Activated naive CD8-positive, alpha-beta T cell treated with anti-CD3 and anti-CD28 coated beads, Interleukin-2, amount 50 U/mL, for 16 hours (primary cell): ENCODE results near the gene GPR18.
"Not testable (repeated sequence)": the region's sequence is repeated elsewhere in the genome, so short reads cannot be mapped to it uniquely, and the experiment has no call there.

Experiments used
- DNase-seq: peaks from one replicate; pipeline ENCODE4 v3.0.0-alpha.2; 2020; ENCODE audit warnings: low read depth, low spot score

GPR18 gene

GRCh38 chr13:99266827-99267226 lies 8.6 kb upstream of the GPR18 start:
- no peak for DNase-seq

DNA sequence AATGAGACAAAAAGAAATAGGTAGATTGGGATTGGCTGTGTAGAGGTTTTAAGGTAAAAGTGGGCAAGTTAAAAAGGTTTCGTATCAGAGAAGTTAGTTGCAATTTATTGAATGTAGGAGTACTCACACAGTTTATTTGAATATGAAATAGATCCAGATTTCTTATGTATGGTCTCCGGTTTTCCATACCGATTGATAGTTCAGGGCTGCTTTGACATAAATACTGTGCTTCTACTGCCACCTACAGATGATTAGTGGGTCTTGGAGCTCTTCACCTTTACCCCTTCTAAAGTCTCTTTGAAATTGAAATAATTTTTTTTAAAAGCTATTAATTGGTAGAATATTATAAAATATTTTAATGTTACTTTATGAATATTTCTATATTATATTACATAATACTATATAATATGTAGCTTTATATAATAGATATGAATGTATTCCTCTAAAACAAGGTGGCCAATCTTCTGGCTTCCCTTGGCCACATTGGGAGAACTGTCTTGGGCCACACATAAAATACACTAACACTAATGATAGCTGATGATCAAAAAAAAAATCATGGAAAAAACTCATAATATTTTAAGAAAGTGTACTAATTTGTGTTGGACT lies 7.7 kb upstream of the GPR18 start:
- DNase-seq = no peak

DNA sequence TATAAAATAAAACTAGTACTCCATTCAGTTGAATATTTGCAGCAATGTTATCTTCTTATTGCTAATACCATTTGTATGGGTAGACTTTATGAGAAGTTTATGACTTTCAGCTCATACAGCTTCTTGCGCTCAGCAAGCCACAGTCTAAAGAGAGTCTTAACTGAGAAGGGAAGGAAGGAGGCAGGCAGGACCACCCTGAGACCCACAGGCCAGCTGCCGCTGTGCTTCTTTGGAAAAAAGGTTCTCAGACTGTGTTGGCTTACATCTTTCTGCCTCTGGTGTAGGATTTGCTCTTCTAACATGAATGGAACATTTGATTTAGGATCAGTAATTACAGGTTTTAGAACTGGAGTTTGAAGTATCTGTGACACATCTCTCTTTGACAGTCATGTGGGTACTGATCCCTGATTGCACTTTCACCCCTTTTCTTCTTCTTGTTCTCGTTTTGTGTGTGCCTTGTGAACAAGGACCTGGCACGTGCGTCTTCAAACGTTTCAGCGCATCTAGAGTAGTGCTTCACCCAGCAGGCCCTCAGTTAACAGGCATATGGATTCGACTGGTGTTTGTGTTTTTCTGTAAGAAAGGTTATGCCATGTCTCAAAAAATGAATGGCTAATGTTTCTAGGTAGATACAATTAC lies 7.1 kb upstream of the GPR18 start:
- DNase-seq = no peak

GRCh38 chr13:99264051-99264450 lies 5.9 kb upstream of the GPR18 start:
- no peak for DNase-seq

GRCh38 chr13:99263126-99263785 lies 5.1 kb upstream of the GPR18 start:
- no peak for DNase-seq

- no peak for DNase-seq
Observed at GRCh38 chr13:99261059-99261458, 2.9 kb upstream of the GPR18 start.

DNA sequence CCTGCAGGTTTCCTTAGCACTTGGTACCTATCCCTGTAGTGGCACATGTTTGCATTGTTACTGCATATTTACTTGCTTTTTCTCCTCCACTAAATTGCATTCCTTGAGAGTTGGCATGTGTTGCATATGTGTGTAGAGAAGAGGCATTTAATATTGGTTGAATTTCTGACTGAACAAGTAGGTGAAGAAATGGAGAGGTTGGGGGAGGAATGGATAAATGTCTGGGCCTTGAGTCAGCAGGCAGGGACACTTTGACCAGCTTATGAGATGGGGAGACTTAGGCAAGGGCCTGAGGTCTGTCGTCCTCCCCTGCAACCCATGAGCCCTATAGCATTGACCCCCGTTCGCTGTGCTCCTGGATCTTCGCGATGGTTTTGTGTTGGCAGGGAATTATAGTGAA lies 2.0 kb upstream of the GPR18 start:
- no peak for DNase-seq

- no peak for DNase-seq
Observed at GRCh38 chr13:99258946-99259345, 767 bp upstream of the GPR18 start.

- no peak for DNase-seq
Observed at GRCh38 chr13:99257291-99257690, 888 bp downstream of the GPR18 start.

- no peak for DNase-seq
Observed at GRCh38 chr13:99256709-99257108, 1.5 kb downstream of the GPR18 start.

DNA sequence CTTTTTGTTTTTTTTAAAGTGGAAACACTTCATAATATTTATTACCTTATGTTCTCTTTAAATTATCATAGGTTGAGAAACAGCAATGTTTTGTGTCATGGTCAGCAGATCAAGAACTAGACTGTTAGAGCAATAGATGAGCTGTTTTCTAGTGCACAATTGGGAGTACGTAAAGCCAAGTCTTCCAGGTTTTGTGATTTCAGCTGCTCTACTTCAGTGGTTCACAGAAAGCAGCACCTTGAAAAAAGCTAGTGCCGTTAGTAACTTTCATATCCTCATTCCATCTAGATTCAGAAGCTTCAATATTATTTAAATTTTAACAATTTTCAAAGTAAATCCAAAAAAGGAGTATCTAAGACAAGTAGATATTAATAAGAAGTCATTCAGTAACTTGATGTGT lies 1.9 kb downstream of the GPR18 start:
- no peak for DNase-seq

DNA sequence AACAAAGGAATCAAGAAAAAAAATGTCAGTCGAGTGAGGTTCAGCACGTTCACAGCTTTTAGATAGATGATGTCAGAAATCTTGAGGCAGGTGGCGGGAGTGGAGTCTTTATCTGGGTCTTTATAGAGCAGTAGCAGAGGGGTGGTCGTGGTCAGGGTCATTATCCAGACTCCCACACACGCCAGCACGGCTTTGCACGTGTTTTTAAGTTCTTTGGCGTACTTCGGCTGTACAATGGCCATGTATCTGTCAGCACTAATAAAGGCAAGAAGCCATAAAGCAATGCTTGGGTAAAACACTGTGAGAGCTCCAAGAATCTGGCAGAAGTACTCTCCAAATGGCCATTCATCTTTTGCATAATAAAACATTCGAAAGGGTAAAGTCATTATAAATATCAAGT lies 2.9 kb downstream of the GPR18 start:
- no peak for DNase-seq

- DNase-seq = no peak
Observed at GRCh38 chr13:99254830-99255229, 3.3 kb downstream of the GPR18 start.

DNA sequence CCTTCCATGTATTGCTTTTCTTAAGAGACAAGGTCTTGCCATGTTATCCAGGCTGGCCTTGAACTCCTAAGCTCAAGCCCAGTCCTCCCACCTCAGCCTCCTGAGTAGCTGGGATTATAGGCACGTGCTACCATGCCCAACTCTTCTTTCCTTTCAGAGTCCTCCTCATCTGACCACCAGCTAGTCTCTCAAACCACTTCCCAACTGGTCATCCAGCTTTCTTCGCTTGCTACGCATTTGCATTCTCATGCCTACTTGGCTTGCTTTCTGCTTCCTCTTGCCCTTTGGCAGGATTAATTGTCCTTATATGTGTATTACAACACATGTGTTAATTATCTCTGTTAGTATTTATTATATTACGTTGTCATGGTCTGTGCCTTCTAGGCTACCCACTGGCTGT lies 6.3 kb downstream of the GPR18 start:
- DNase-seq = no peak

DNA sequence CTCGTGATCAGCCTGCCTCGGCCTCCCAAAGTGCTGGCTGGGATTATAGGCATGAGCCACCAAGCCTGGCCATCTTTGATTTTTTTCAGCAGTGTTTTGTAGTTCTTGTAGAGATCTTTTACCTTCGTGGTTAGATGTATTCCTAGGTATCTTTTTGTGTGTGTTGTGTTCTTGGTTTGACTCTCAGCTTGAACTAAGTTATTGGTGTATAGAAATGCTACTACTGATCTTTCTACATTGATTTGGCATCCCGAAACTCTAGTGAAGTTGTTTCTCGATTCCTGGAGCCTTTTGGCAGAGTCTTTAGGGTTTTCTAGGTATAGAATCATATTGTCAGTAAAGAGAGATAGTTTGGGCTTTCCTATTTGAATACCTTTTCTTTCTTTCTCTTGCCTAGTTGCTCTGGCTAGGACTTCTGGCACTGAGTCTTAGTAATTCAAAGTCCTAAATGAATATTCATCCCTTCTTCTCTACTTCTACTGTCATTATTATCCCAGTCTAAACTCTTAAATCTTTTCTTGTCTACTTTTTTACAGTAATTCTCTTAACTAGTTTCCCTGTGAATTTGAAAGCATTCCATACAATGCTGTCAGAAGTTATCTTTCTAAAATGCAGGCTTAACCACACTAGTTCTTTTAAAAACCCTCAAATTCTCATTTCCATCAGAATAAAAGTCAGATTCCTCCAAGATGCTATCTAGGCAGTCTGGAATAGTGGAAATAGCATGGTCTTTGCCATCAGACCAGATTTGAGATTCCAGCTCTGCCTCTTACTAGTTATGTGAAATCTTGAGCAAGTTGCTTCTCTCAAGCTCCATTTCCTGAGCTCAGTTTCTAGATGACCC lies 7.0 kb downstream of the GPR18 start:
- no peak for DNase-seq

DNA sequence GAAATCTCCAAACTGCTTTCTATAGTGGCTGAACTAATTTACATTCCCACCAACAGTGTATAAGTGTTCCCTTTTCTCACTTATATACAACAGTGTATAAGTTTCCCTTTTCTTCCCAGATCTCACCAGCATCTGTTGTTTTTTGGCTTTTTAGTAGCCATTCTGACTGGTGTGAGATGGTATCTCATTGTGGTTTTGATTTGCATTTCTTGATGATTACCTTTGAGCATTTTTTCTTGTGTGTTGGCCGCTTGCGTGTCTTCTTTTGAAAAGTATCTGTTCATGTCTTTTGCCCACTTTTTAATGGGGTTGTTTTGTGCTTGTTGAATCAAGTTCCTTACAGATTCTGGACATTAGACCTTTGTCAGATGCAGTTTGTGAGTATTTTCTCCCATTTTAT lies 8.6 kb downstream of the GPR18 start:
- not testable (repeated sequence) for DNase-seq

DNA sequence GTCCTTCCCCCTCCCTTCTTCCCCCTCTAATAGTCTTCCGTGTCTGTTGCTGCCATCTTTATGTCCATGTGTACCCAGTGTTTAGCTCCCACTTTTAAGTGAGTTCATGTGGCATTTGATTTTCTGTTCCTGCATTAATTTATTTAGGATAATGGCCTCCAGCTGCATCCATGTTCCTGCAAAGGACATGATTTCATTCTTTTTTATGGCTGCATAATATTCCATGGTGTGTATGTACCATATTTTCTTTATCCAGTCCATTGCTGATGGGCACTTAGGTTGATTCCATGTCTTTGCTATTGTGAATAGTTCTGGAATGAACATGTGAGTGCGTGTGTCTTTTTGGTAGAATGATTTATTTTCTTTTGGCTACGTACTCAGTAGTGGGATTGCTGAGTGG lies 9.0 kb downstream of the GPR18 start:
- not testable (repeated sequence) for DNase-seq

- no peak for DNase-seq
Observed at GRCh38 chr13:99246100-99246499, 12.1 kb downstream of the GPR18 start.

- no peak for DNase-seq
Observed at GRCh38 chr13:99237981-99238662, 20.1 kb downstream of the GPR18 start.

DNA sequence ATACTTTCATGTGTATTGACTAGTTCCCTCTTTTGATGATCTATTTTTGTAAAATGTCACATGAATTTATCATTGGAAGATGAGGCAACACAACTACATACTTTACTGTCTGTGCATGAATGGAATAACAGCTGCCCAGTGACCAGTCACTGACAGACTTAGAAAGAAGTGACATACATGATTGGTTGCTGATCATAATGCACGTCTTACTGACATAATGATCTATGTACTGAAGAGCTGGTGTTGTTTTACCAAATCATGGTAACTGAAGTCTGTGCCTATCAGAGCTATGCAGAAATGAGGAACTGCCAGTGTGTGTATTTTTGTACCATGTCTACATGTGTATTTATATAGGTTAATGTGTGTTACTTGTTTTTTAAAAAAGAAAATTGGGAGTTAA lies 26.5 kb downstream of the GPR18 start:
- no peak for DNase-seq

DNA sequence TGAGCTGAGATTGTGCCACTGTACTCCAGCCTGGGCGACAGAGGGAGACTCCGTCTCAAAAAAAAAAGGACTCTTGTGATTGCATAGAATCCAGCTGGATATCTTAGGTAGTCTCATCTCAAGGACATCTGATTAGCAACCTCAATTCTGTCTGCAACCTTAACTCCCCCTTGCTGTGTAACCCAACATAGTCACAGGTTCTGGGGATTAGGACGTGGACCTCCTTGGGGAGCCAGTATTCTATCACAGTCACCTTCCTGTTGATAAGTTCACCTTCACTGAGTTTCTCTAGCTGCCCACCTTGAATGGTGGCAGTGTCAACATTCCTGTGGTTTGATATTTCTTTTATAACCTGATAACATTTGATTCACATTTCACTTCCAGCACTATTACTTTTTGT lies 27.2 kb downstream of the GPR18 start:
- no peak for DNase-seq

DNA sequence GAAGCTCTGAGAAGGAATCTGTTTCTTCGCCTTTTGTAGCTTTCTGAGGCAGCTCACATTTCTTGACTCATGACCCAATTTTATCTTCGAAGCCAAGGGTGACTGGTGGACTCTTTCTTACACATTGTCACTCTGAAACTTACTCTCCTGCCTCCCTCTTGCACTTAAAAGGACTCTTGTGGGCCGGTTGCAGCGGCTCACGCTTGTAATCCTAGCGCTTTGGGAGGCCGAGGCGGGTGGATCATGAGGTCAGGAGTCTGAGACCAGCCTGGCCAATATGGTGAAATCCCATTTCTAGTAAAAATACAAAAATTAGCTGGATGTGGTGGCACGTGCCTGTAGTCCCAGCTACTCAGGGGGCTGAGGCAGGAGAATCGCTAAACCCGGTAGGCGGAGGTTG lies 27.6 kb downstream of the GPR18 start:
- not testable (repeated sequence) for DNase-seq
